Calu3 (cell line): ENCODE data around the gene TRUB2. TPM values are rescaled to one million over a fixed set of nuclear protein-coding genes. Genes with fewer than 3 reads are reported as not detected.

Experiments
- BruUV-seq: library from RNA; stranded (reverse); fragments of 400-500 nt; replicated peaks from 2 replicates; lab custom pipeline; 2021; lab: Mats Ljungman, UMichigan
- CTCF ChIA-PET: fragments of 300-600 bp; sonication (Branson Sonifier 250); formaldehyde crosslinking; loops from one replicate; lab custom pipeline; 2022; ENCODE audit warnings: antibody characterized with exemption; lab: Charles Lee
- DNase-seq: peaks from one replicate; pipeline ENCODE4 v3.0.0; 2022
- H3K27ac Mint-ChIP-seq: one replicate; pipeline ENCODE4 v1.8.0; 2022; ENCODE audit warnings: mixed read lengths; ENCODE audit not compliant: unreplicated experiment
- H3K27me3 Mint-ChIP-seq: one replicate; pipeline ENCODE4 v1.8.0; 2022; ENCODE audit warnings: mixed read lengths; ENCODE audit not compliant: unreplicated experiment
- H3K36me3 Mint-ChIP-seq: one replicate; pipeline ENCODE4 v1.8.0; 2022; ENCODE audit warnings: mild to moderate bottlenecking, moderate library complexity, mixed read lengths; ENCODE audit not compliant: insufficient read depth, unreplicated experiment
- H3K4me1 Mint-ChIP-seq: one replicate; pipeline ENCODE4 v1.8.0; 2022; ENCODE audit warnings: mild to moderate bottlenecking, low read depth, mixed read lengths; ENCODE audit not compliant: unreplicated experiment
- H3K4me3 Mint-ChIP-seq: one replicate; pipeline ENCODE4 v1.8.0; 2022; ENCODE audit warnings: mild to moderate bottlenecking, low read depth, moderate library complexity, mixed read lengths; ENCODE audit not compliant: unreplicated experiment
- H3K9me3 Mint-ChIP-seq: one replicate; pipeline ENCODE4 v1.8.0; 2022; ENCODE audit warnings: low read depth, mixed read lengths; ENCODE audit not compliant: unreplicated experiment
- CTCF ChIP-seq: fragments of 200-600 bp; IDR thresholded peaks from one replicate; pipeline ENCODE4 v1.8.0; 2022; ENCODE audit warnings: antibody characterized with exemption; ENCODE audit not compliant: unreplicated experiment
- intact Hi-C: fragments of 100-400 bp; cut with micrococcal nuclease; formaldehyde crosslinking; loops from one replicate; pipeline ENCODE4 v1.10.0; 2022; ENCODE audit not compliant: unreplicated experiment
- total RNA-seq: library from RNA; stranded (reverse); gene quantifications from 2 replicates; pipeline ENCODE4 v1.2.3, GENCODE V29; 2022

Gene TRUB2
- total RNA-seq, 1 experiment from 2014 or later = 22.5 TPM

GRCh38 chr9:128294142-128294541 lies 28.1 kb downstream of the TRUB2 start:
- TF ChIP-seq CTCF = no peak
- Mint-ChIP-seq H3K27me3 (no peaks in the 10 kb centered on the region), H3K4me3 (no peak overlapping the region), H3K9me3 (no peaks in the 10 kb centered on the region), H3K36me3 (peaks cover 10% of the 10 kb centered on the region), H3K4me1 (peaks cover 9% of the 10 kb centered on the region), H3K27ac (no peak overlapping the region)
- DNase-seq = no peak
- BruUV-seq = no TSS peak
- intact Hi-C loops = loop anchor here (2.0 kb wide), 1 partner anchor 47 kb away; the partner anchor contains the start of gene SLC27A4
- CTCF ChIA-PET = interaction anchor here (1.8 kb wide), 1 partner anchor 68 kb away, joined by 7 read pairs; no protein-coding TSS in a partner anchor

- intact Hi-C loops = no loop called here
- H3K27ac Mint-ChIP-seq = no peak overlapping the region
- CTCF ChIA-PET = no interaction called here
Observed at GRCh38 chr9:128293091-128293490, 29.2 kb downstream of the TRUB2 start.

DNA sequence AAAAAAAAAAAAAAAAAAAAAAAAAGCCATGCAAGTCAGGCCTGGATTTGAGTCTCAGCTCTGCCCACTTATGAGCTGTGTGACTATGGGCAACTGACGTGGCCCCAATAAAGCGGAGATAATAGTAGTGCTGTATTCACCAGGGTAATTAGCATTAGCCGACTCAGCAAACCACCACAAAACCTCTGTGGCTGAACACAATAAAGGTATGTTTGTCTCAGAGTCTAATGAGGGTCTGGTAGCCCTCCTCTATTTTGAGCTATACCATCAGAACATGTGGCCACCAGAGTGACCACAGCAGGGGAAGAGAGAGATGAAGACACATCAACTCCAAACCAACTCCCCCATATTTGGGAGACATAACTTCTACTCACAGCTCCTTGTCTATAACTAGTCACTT lies 30.2 kb downstream of the TRUB2 start:
- no peak overlapping the region for H3K27ac Mint-ChIP-seq
- no peak for DNase-seq
- CTCF ChIA-PET = interaction anchor here (0.6 kb wide), 1 partner anchor 255 kb away, joined by 3 read pairs; no protein-coding TSS in a partner anchor
- H3K4me3 Mint-ChIP-seq = no peak overlapping the region
- H3K9me3 Mint-ChIP-seq = no peaks in the 10 kb centered on the region
- H3K27me3 Mint-ChIP-seq = no peaks in the 10 kb centered on the region
- no peaks in the 10 kb centered on the region for H3K4me1 Mint-ChIP-seq
- no peak for TF ChIP-seq CTCF
- intact Hi-C loops = no loop called here
- BruUV-seq = no TSS peak
- peaks cover 6% of the 10 kb centered on the region for H3K36me3 Mint-ChIP-seq

More at GRCh38 chr9:128293091-128293490, 29.2 kb downstream of the TRUB2 start:
- DNase-seq = no peak
- Mint-ChIP-seq H3K9me3 (no peaks in the 10 kb centered on the region), H3K4me3 (no peak overlapping the region), H3K27me3 (no peaks in the 10 kb centered on the region), H3K36me3 (peaks cover 4% of the 10 kb centered on the region), H3K4me1 (no peaks in the 10 kb centered on the region)
- no TSS peak for BruUV-seq
- TF ChIP-seq CTCF = no peak

DNA sequence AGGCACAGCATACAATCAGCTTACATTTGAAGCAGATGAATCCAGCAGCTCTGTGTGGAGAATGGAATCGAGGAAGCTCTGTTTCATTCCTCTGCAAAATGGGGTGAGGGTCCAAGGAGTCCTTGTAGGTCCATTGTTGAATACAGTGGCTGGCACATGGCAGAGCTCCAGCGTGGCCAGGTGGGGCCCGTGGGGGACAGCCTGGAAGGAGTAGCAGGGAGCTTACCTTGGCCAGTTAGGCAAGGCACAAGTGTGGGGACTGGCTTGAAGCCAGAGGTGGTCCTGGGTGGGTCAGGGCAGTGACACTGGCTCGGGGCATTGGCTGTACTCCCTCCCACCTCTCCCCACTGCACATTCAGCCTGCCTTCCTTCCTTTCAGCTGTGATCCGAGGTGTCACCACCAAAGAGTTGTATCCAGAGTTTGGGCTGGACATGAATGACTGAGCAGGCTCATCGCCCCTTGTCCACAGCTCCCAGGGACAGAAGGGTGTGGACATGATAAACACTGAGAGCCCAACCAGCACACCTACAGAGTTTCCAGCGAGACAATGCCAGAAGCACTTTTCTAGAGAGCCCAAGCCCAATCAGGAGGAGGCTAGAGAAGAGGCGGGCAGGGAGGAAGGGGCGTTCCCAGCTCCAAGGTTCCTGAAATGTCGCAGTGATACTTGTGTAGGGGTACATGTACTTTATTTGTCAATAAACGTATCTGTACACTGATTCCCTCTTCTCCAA lies 33.8 kb downstream of the TRUB2 start:
- BruUV-seq = no TSS peak
- H3K36me3 Mint-ChIP-seq = peaks cover 8% of the 10 kb centered on the region
- intact Hi-C loops = no loop called here
- CTCF ChIA-PET = interaction anchor here (0.8 kb wide), 1 partner anchor 13 kb away, joined by 3 read pairs; the partner anchor contains the start of genes GOLGA2 and SWI5
- H3K27me3 Mint-ChIP-seq = no peaks in the 10 kb centered on the region
- no peaks in the 10 kb centered on the region for H3K9me3 Mint-ChIP-seq
- no peak overlapping the region for H3K4me3 Mint-ChIP-seq
- TF ChIP-seq CTCF = no peak
- no peaks in the 10 kb centered on the region for H3K4me1 Mint-ChIP-seq
- no peak for DNase-seq
- no peak overlapping the region for H3K27ac Mint-ChIP-seq
